ENCODE data around the gene SEPTIN7.

SEPTIN7 gene

DNA sequence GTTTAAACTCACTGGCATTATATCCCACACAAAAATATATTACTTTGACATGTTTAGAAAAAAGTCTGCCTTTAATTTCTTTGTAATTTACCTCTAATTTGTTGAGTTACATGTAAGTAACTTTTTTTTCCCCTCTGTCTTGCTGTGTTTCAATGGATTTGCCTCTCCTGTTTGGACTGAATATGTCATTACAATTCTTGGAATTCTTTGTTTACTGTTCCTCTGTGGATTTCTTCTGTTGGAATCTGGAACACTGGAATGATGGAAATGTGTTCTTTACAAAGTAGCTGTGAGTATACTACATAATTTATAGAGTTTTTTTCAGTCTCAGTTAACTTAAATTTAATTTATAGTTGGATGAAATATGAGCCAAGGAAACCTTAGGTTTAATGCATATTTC is 30.4 kb downstream of the SEPTIN7 start:
- TF ChIP-seq, protein P1, sequence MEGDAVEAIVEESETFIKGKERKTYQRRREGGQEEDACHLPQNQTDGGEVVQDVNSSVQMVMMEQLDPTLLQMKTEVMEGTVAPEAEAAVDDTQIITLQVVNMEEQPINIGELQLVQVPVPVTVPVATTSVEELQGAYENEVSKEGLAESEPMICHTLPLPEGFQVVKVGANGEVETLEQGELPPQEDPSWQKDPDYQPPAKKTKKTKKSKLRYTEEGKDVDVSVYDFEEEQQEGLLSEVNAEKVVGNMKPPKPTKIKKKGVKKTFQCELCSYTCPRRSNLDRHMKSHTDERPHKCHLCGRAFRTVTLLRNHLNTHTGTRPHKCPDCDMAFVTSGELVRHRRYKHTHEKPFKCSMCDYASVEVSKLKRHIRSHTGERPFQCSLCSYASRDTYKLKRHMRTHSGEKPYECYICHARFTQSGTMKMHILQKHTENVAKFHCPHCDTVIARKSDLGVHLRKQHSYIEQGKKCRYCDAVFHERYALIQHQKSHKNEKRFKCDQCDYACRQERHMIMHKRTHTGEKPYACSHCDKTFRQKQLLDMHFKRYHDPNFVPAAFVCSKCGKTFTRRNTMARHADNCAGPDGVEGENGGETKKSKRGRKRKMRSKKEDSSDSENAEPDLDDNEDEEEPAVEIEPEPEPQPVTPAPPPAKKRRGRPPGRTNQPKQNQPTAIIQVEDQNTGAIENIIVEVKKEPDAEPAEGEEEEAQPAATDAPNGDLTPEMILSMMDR (IDR thresholded peaks at IDR 0.05; ENCODE audit: low read depth, low read length), result no peak
- no peak overlapping the region for H3K4me3 ChIP-seq (ENCODE audit: low read depth, low read length)

DNA sequence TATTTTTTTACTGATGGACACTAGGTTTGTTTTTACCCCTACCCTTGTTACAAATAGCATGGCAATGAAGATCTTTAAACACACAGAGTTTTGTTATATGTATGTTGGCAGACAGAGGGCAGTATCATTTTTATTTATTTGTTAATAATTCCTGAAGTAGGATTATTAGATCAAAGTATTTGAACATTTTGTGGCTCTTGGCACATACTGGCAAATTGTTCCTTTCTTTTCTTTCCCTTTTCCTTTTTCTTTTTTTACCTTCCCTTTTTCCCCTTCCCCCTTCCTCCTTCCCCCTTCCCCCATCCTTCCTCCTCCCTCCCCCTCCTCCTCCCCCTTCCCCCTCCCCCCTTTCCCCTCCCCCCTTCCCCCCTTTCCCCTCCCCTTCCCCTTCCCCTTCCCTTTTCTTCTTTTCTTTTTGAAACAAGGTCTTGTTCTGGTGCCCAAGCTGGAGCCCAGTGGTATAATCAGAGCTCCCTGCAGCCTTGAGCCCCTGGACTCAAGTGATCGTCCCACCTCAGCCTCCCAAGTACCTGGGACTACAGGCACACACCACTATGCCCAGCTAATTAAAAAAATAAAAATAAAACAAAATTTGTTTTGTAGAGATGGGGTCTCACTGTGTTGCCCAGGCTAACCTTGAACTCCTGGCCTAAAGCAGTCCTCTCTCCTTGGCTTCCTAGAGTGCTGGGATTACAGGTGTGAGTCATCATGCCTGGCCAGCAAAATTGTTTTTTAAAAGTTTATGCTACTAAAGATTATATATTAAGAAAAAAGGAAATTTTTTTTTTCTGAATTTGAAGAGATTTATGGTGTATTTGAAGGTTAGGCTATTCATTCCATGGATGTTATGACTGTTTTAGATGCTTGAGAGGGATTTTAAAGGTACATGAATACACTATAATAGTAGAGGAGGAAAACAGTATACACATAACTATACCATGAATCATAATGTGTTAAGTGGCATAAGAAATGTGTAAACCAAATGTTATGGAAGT is 39.3 kb downstream of the SEPTIN7 start:
- TF ChIP-seq, protein P1 (IDR thresholded peaks at IDR 0.05; ENCODE audit: low read depth, low read length), result no peak
- H3K4me3 ChIP-seq (ENCODE audit: low read depth, low read length), result no peak overlapping the region

DNA sequence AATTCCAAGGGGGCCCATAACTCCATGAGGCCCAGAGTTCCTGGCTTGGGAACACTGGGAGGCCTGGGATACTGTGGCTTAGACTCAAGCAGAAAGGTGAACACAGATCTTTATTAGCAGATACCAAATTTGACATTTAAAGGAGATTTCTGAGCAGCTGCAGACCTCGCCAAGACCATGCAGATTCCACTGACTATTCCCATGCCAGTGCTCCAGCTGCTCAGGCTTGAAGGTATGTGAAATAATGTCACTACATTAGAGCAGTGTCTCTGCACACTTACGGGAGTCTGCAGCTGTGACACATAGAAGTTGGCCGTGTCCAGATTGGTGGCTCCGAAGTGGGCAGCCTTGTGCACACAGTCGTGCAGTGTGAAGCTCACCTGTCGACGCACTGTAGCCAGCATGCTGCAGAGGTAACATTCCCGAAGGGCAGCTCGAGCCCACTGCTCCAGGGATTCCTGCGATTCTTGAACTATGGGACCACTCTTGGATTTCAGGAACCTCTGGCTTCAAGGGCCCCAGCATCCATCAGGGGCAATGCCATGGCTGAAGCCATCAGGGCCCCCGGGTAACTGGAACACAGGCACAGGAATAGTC is 46.1 kb downstream of the SEPTIN7 start:
- TF ChIP-seq, protein P1 (IDR thresholded peaks at IDR 0.05; ENCODE audit: low read depth, low read length), result no peak
- H3K4me3 ChIP-seq (ENCODE audit: low read depth, low read length), result no peak overlapping the region

DNA sequence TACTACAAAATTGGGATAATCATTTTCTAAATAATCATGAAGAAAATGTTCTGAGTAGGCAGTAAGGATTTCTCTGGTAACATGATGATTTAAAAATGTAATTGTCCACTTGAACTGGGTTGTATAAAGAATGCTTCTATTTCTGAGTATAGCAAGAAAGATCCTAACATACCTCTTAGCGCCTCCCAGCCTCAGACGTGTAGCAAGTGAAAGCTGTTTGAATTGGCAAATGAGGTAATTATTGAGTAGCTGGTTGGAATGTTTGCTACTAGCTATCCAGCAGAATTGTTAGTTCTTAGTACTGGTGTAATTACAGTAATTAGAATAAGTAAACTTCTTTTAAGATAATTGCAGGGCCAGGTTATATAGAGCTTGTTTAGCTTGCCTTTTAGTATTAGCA is 47.9 kb downstream of the SEPTIN7 start:
- H3K4me3 ChIP-seq (ENCODE audit: low read depth, low read length), result no peak overlapping the region
- TF ChIP-seq, protein P1 (IDR thresholded peaks at IDR 0.05; ENCODE audit: low read depth, low read length), result no peak

DNA sequence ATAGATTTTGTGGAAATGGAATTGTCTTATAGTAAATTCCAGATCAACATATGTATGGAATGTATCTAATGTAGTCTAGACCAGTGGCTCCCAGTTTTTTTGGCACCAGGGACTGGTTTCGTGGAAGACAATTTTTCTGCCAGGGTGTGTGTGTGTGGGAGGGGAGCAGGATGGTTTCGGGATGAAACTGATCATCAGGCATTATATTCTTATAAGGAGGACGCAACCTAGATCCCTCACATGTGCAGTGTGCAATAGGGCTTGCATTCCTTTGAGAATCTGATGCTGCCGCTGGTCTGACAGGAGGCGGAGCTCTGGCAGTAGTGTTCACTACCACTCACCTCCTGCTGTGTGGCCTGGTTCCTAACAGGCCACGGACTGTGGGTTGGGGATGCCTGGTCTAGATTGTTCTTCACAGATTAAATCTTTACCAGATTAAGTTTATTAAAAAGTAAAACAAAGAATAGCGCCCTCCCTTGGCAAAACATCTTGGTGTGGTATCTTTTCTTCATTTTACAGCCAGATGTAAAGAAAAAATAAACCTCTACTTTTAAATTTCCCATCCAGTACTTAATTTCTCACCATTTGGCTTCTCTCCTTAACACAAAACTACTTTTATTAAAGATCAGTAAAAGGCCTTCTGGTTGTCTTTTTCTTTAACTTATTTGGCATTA is 48.4 kb downstream of the SEPTIN7 start:
- TF ChIP-seq, protein P1 (IDR thresholded peaks at IDR 0.05; ENCODE audit: low read depth, low read length), result no peak
- H3K4me3 ChIP-seq (ENCODE audit: low read depth, low read length), result no peak overlapping the region

DNA sequence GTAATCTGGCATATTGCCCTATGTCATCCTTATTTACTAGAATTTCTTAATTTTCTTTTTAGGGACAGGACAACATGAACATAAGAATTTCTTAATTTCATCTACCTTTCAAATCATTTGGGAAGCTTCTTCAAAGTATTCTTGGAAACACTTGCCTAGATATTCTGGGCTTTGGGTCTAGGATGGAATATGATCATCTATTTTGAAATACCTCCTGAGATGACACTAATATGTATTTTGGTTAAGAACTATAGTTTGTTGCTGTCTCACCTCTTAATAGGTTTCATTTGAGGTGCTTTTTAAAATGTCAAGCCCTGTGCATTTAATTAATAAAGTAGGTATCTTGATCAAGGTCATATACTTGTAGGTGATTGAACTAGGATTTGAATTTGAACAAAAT is 49.1 kb downstream of the SEPTIN7 start:
- no peak overlapping the region for H3K4me3 ChIP-seq (ENCODE audit: low read depth, low read length)
- TF ChIP-seq, protein P1 (IDR thresholded peaks at IDR 0.05; ENCODE audit: low read depth, low read length), result no peak

Measured in WI38 (cell line).